Adrenal gland (tissue), 12 donors: ENCODE data around the gene TENM4. TPM values are rescaled to one million over a fixed set of nuclear protein-coding genes. Genes with fewer than 3 reads are reported as not detected.

Source experiments
- DNase-seq, 7 donors: peaks; one replicate each; pipeline ENCODE4 v3.0.0-alpha.2; 2019 to 2020
- H3K27ac ChIP-seq, 5 donors: fragments of 200-600 bp; sonication (generic) in 4 of 5; 1 replicate in 3 of 5; 2 replicates in 2 of 5; pipeline versions ENCODE4 v1.5.1 to v1.8.0; 2016 to 2020; ENCODE audit warnings: mild to moderate bottlenecking in 1 of 5
- H3K27me3 ChIP-seq: fragments of 200-600 bp; 2 replicates; pipeline ENCODE4 v1.8.0; 2021
- H3K36me3 ChIP-seq, 2 donors: fragments of 200-600 bp; replicated peaks in 1 of 2; 1 replicate in 1 of 2; 2 replicates in 1 of 2; pipeline versions ENCODE4 v1.5.1 to v1.8.0; 2018 to 2022
- H3K4me1 ChIP-seq, 2 donors: fragments of 200-600 bp; replicated peaks in 1 of 2; 1 replicate in 1 of 2; 2 replicates in 1 of 2; pipeline versions ENCODE4 v1.5.1 to v1.8.0; 2018 to 2021
- H3K4me3 ChIP-seq, 4 donors: fragments of 200-600 bp; sonication (generic) in 3 of 4; one replicate each; pipeline ENCODE4 v1.5.1; 2016 to 2018
- H3K9me3 ChIP-seq, 3 donors: fragments of 200-600 bp; sonication (generic) in 1 of 3; replicated peaks in 1 of 3; 1 replicate in 2 of 3; 2 replicates in 1 of 3; pipeline versions ENCODE4 v1.5.1 to v1.8.0; 2016 to 2021
- CTCF ChIP-seq, 6 experiments: fragments of 450-650 bp in 4 of 6; fragments of 200-600 bp in 2 of 6; sonication (generic) in 1 of 6; IDR thresholded peaks; 1 replicate in 5 of 6; 2 replicates in 1 of 6; pipeline versions ENCODE4 v1.5.1 to v1.8.0; 2016 to 2021; ENCODE audit warnings: antibody characterized with exemption in 6 of 6, mild to moderate bottlenecking in 2 of 6, moderate library complexity in 1 of 6
- POLR2A ChIP-seq, 2 donors: fragments of 450-650 bp; IDR thresholded peaks; one replicate each; pipeline ENCODE4 v1.6.1; 2017; ENCODE audit warnings: antibody characterized with exemption in 2 of 2, mild to moderate bottlenecking in 2 of 2, moderate library complexity in 1 of 2
- WGBS, 4 donors: extraction: QIAGEN DNeasy Blood & Tissue Kit in 2 of 4; methylation state at CpG; one replicate each; pipeline versions ENCODE4 v1.1.5 to v1.1.7; 2013 to 2017; 5-methylcytosine and 5-hydroxymethylcytosine counted together
- intact Hi-C, 2 donors: fragments of 100-400 bp; cut with DNase I; formaldehyde crosslinking; loops; one replicate each; pipeline versions ENCODE4 v1.14.1 to v1.15.0; 2022 to 2023
- polyA plus RNA-seq, 3 donors: library from polyadenylated mRNA; stranded (reverse); fragments of 200-250 nt in 2 of 3; fragments of 350-450 nt in 1 of 3; fragmentation: Illumina TruSeq in 1 of 3; extraction: RNeasy Lipid Tissue Mini Kit (QIAGEN cat#74804) in 1 of 3; gene quantifications; one replicate each; pipeline ENCODE4 v1.2.3, GENCODE V29; 2013 to 2014
- total RNA-seq, 9 donors: library from RNA; depleted of rRNA in 4 of 9; stranded (reverse); fragments of >200 nt in 4 of 9; fragments of 120-200 nt in 1 of 9; fragmentation: NEBNext Ultra II Directional in 1 of 9; extraction: Animal tissue kit (Norgen Biotek cat#: 25700) in 1 of 9; gene quantifications; one replicate each; pipeline versions ENCODE4 v1.1.0 to v1.2.4, GENCODE V29; 2013 to 2023
- donor health status: healthy with polysubstance abuse.
- donor health status: Bipolar disorder and iron deficiency.
- donor health status: DM: yes; HTN: yes; CAD: no.
- donor health status: DM: no; HTN: no; CAD: no.
- donor health status: DM: no; HTN: no; CAD: no.
- donor health status: DM: yes; HTN: yes; CAD: no.

The TENM4 gene
- total and polyA plus RNA-seq, 12 donors: 0.74 to 24.9 (median 6.7) TPM

GRCh38 chr11:78796956-78797355 lies 643.9 kb downstream of the TENM4 start:
- no peaks in the 10 kb centered on the region for H3K27me3 ChIP-seq
- no peak overlapping the region for H3K27ac ChIP-seq
- no peaks in the 10 kb centered on the region for H3K36me3 ChIP-seq
- H3K4me3 ChIP-seq: no peak overlapping the region
- 76 to 88% (median 85%) methylated on average over 2 of the region's 2 CpGs for WGBS, 4 donors
- intact Hi-C loops: no loop called here
- TF ChIP-seq CTCF (IDR thresholded peaks at IDR 0.05) (no peak), POLR2A (IDR thresholded peaks at IDR 0.05) (no peak)
- no peak for DNase-seq
- H3K4me1 ChIP-seq: peaks cover 4 to 9% of the 10 kb centered on the region in 2 donors
- H3K9me3 ChIP-seq: no peaks in the 10 kb centered on the region

- 65 to 89% (median 83%) methylated on average over 6 of the region's 6 CpGs for WGBS, 4 donors
- no peak for TF ChIP-seq POLR2A (IDR thresholded peaks at IDR 0.05)
- TF ChIP-seq CTCF (IDR thresholded peaks at IDR 0.05): no peak
- H3K9me3 ChIP-seq: no peaks in the 10 kb centered on the region
- DNase-seq: no peak
- no peaks in the 10 kb centered on the region for H3K36me3 ChIP-seq
- H3K27ac ChIP-seq: no peak overlapping the region
- H3K4me3 ChIP-seq: no peak overlapping the region
- H3K4me1 ChIP-seq: peaks cover 0 to under 1% of the 10 kb centered on the region in 2 donors
- no peaks in the 10 kb centered on the region for H3K27me3 ChIP-seq
- intact Hi-C loops: no loop called here
These were observed 645.1 kb downstream of the TENM4 start for GRCh38 chr11:78795621-78796261.

GRCh38 chr11:78791964-78792363 lies 648.9 kb downstream of the TENM4 start:
- no peak overlapping the region for H3K27ac ChIP-seq
- H3K9me3 ChIP-seq: no peaks in the 10 kb centered on the region
- intact Hi-C loops: no loop called here

GRCh38 chr11:78791254-78791653 lies 649.6 kb downstream of the TENM4 start:
- 91 to 95% (median 91%) methylated on average over 1 of the region's 1 CpG for WGBS, 4 donors
- Histone ChIP-seq H3K4me3 (no peak overlapping the region), H3K27me3 (no peaks in the 10 kb centered on the region), H3K9me3 (no peaks in the 10 kb centered on the region), H3K27ac (no peak overlapping the region), H3K36me3 (no peaks in the 10 kb centered on the region), H3K4me1 (no peaks in the 10 kb centered on the region)
- no peak for TF ChIP-seq POLR2A (IDR thresholded peaks at IDR 0.05)
- TF ChIP-seq CTCF (IDR thresholded peaks at IDR 0.05): no peak
- intact Hi-C loops: no loop called here
- no peak for DNase-seq

More at GRCh38 chr11:78791964-78792363, 648.9 kb downstream of the TENM4 start:
- no peaks in the 10 kb centered on the region for H3K4me1 ChIP-seq
- no peaks in the 10 kb centered on the region for H3K27me3 ChIP-seq
- TF ChIP-seq POLR2A (IDR thresholded peaks at IDR 0.05): no peak
- TF ChIP-seq CTCF (IDR thresholded peaks at IDR 0.05): no peak
- H3K4me3 ChIP-seq: no peak overlapping the region
- DNase-seq: no peak
- no peaks in the 10 kb centered on the region for H3K36me3 ChIP-seq
